ENCODE measurements around the gene SLC25A47. TPM values are rescaled to one million over a fixed set of nuclear protein-coding genes. Genes with fewer than 3 reads are reported as not detected.
A peak's percentile ranks its signal among the peaks of the same experiment; 100 is the strongest.

Gene SLC25A47
- polyA plus RNA-seq, 3 donors from 2014 or later = not detected

DNA sequence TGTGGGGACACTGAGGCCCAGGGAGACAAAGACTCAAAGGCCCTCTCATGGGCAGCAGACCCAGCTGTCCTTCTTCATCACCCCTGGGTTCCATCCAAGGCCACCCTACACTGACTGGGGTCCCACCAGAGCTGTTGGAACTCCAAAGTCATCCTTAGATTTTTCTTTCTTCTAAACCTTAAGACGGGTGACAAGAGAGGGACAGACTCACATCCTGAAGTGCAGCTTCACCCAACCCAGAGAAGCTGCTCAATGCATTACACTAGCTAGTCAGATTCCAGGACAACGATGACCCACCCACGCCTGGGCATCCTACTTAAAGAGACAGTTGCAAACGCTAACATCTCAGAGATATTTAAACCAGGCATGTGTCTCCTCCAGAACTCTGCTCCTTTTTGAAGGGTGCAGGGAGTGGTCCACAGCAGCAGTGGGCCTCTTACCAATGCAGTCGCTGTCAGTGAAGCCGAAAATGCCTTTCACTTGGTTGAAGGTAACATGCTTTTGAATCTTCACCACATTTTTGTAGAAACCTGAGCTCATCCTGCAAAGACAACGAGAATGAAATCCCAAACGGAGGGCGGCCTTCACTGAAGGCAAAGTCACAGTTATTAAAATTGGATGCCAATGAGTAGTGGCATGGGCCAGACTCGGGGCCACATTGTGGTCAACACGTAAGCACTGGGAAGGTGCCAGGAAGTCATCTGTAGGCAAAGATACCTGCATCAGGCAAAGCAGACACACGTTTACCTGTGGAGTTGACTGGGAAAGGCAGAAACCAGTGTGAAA, 23.4 kb downstream of the SLC25A47 start:
- Mint-ChIP-seq H3K36me3 (peaks cover 24 to 31% (median 28%) of the 10 kb centered on the region in 3 donors), H3K9me3 (no peaks in the 10 kb centered on the region), H3K4me3 (no peak overlapping the region), H3K27me3 (ENCODE audit: low read depth in 3 of 3) (peaks cover 2 to 8% (median 4%) of the 10 kb centered on the region in 3 donors), H3K4me1 (no peaks in the 10 kb centered on the region), H3K27ac (no peak overlapping the region)
- DNase-seq = no peak

DNA sequence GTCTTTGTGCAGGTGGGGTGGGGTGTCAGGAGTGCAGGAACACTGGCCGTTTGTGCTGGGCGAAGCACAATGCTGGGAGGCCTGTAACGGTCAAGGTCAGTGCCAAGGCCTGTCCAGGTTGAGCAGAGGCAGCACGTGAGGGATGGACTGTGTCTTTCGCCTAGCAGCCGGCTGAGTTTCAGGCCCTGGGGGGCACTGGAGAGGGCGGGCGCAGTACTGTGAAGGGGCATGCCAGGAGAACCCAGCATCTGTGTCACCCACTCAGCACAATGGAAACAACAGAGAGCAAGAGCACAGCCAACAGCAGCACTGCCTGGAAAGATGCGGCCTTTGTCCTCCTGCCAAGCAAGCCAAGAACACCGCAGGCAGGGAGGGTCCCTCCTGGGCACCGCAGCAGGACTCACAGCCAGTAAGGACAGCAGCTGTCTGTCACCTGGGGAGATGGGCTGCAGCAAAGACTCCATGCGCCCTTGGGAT, 25.2 kb downstream of the SLC25A47 start:
- no peaks in the 10 kb centered on the region for H3K9me3 Mint-ChIP-seq
- peaks cover 0 to 6% (median 2%) of the 10 kb centered on the region in 3 donors for H3K27me3 Mint-ChIP-seq (ENCODE audit: low read depth in 3 of 3)
- H3K27ac Mint-ChIP-seq = no peak overlapping the region
- H3K4me3 Mint-ChIP-seq = no peak overlapping the region
- peaks cover 17 to 28% (median 20%) of the 10 kb centered on the region in 3 donors for H3K36me3 Mint-ChIP-seq
- no peak for DNase-seq
- no peaks in the 10 kb centered on the region for H3K4me1 Mint-ChIP-seq

DNA sequence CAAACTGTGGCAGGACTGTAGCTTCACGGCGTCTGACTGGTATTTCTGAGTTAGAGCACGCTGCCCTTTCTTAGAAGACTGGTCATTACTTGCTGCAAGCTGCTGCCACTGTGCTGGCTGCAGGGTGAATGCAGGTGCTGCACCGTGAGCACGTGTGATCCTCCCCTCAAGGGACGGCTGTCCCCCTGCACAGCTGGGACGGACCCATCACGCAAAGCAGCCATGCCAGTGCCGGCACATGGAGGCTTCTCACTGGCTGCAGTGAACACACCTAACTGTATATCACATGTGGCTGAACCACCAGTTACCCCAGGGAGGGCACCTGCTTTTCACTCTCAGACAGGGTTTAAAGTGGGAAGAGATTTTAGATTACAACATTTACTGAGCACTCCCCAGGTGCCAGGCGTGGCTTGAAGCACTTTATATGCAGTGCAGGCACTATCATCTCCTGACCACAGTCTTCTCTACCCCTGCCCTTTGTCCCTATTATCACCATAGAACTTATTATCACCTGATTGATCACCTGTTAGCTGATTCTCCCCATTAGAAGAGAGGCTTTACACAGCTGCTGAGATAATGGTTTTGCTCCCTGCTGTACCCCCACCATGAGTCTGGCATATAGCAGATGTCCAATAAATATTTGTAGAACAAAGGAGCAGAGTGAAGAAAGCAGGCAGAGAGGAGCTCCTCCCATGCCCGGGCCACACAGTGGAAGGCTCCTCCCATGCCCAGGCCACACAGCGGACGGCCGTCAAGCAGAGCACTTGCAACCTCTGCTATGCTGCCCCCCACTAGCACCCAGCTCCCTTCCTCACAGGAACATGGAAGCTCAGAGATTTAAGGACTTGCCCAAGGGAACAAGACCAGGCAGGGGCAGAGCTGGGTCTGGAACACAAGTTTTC, 25.9 kb downstream of the SLC25A47 start:
- no peaks in the 10 kb centered on the region for H3K4me1 Mint-ChIP-seq
- H3K9me3 Mint-ChIP-seq = no peaks in the 10 kb centered on the region
- peaks cover 0 to 6% (median 2%) of the 10 kb centered on the region in 3 donors for H3K27me3 Mint-ChIP-seq (ENCODE audit: low read depth in 3 of 3)
- peaks cover 19 to 30% (median 22%) of the 10 kb centered on the region in 3 donors for H3K36me3 Mint-ChIP-seq
- no peak for DNase-seq
- no peak overlapping the region for H3K27ac Mint-ChIP-seq
- no peak overlapping the region for H3K4me3 Mint-ChIP-seq

DNA sequence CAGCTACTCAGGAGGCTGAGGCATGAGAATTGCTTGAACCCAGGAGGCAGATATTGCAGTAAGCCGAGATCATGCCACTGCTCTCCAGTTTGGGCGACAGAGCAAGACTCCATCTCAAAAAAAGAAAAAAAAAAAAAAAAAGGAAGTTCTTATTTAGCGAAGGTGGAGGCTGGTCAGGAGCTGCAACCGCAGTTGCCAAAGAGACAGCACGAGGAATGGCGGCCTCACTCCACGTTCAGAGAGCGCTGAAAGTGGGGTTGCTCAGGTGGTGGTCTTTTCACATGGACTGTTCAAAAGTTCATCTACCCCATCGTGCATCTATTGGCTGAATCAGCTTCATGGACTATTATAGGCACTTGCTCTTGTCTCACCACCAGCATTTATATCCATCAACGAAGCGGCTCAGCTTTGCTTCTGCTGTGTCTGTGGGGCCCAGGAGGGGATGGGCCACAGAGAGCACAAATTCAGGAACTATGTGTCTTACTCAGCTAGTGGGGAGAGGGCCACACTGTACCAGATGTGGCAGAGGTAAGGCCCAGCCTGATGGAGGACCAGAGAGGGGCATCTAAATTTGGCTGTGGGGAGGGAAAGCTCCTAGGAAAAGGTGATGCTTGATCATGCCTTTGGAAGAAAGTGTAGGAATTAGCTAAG, 27.3 kb downstream of the SLC25A47 start:
- Mint-ChIP-seq H3K9me3 (no peaks in the 10 kb centered on the region), H3K36me3 (peaks cover 22 to 35% (median 29%) of the 10 kb centered on the region in 3 donors), H3K4me3 (no peak overlapping the region), H3K27ac (peak overlapping the region in 1 of 6 donors; percentile 25), H3K27me3 (ENCODE audit: low read depth in 3 of 3) (peaks cover 0 to 8% (median 2%) of the 10 kb centered on the region in 3 donors), H3K4me1 (no peaks in the 10 kb centered on the region)
- DNase-seq = no peak

DNA sequence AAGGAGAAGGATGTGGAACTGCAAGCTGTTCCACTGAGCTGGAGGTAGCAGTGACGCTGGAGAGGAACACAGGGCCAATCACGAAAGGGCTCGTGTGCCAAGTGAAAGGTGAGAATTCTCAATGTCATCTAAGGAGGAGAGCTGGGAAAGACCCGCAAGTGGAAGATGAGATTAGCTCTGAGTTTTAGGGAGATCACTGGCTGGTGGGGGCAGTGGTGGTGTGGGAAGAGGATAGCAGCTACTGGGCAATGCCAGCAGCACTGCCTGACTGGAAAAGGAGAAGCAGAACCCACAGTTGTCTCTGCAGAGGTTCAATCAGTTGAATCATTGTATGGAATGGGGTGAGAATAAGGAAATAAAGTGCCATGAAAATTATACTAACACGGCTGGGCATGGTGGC, 27.8 kb downstream of the SLC25A47 start:
- no peaks in the 10 kb centered on the region for H3K4me1 Mint-ChIP-seq
- H3K27me3 Mint-ChIP-seq (ENCODE audit: low read depth in 3 of 3) = peaks cover 0 to 7% (median 2%) of the 10 kb centered on the region in 3 donors
- no peaks in the 10 kb centered on the region for H3K9me3 Mint-ChIP-seq
- peak overlapping the region in 1 of 6 donors; percentile 71 for H3K27ac Mint-ChIP-seq
- no peak for DNase-seq
- H3K36me3 Mint-ChIP-seq = peaks cover 28 to 41% (median 32%) of the 10 kb centered on the region in 3 donors
- H3K4me3 Mint-ChIP-seq = no peak overlapping the region

DNA sequence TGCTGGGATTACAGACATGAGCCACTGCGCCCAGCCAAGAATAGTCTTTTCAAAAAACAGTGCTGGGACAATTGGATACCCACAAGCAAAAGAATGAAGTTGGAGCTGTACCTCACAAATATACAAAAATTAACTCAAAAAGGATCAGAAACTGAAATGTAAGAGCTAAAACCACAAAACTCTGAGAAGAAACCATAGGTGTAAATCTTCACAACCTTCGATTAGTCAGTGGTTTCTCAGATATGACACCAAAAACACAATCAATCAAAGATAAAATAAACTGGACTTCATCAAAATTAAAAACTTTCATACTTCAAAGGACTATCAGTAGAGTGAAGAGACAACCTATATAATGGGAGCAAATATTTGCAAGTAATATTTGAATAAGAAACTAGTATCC, 35.3 kb downstream of the SLC25A47 start:
- no peaks in the 10 kb centered on the region for H3K9me3 Mint-ChIP-seq
- DNase-seq = no peak
- H3K4me1 Mint-ChIP-seq = peaks cover 4 to 18% of the 10 kb centered on the region in 2 donors
- no peak overlapping the region for H3K4me3 Mint-ChIP-seq
- peaks cover 47 to 66% (median 53%) of the 10 kb centered on the region in 3 donors for H3K36me3 Mint-ChIP-seq
- peak overlapping the region in 1 of 6 donors; percentile 24 for H3K27ac Mint-ChIP-seq
- peaks cover 0 to 2% (median 0%) of the 10 kb centered on the region in 3 donors for H3K27me3 Mint-ChIP-seq (ENCODE audit: low read depth in 3 of 3)

DNA sequence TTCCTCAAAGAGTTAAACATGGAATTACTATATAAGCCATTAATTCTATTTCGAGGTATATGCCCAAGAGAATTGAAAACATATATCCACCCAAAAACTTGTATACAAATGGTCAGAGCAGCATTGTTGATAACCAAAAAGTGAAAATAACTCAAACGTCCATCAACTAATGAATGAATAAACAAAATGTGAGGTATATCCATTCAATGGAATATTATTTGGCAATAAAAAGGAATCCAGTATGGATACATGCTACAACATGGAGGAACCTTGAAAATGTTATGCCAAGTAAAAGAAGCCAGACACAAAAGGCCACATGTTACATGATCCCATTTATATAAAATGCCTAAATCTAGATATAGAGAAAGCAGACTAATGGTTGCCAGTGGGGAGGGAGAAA, 36.0 kb downstream of the SLC25A47 start:
- DNase-seq = no peak
- Mint-ChIP-seq H3K9me3 (no peaks in the 10 kb centered on the region), H3K27ac (no peak overlapping the region), H3K27me3 (ENCODE audit: low read depth in 3 of 3) (peaks cover 0 to 2% (median 0%) of the 10 kb centered on the region in 3 donors), H3K4me1 (peaks cover 4 to 18% of the 10 kb centered on the region in 2 donors), H3K36me3 (peaks cover 48 to 66% (median 51%) of the 10 kb centered on the region in 3 donors), H3K4me3 (no peak overlapping the region)

DNA sequence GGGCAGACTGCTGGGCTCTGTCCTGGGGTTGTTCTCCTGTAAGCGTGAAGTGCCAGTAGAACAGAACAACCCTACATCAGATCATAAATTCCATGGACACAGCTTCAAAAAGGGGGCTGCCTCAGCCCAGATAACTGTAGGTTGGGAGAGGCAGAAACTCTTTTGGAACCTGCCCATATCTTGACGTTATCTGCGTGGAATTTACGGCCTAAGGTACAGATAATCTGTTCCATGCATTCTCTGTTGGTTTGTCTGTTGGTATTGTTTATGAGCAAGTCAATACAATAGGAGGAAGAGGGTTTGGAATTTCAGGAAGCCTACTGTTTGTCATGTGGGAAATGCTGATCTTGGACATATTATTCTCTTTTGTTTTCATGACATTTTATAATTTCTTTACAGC, 36.7 kb downstream of the SLC25A47 start:
- no peaks in the 10 kb centered on the region for H3K27me3 Mint-ChIP-seq (ENCODE audit: low read depth in 3 of 3)
- no peak overlapping the region for H3K4me3 Mint-ChIP-seq
- no peak for DNase-seq
- H3K9me3 Mint-ChIP-seq = no peaks in the 10 kb centered on the region
- H3K27ac Mint-ChIP-seq = peak overlapping the region in 1 of 6 donors; percentile 11
- H3K4me1 Mint-ChIP-seq = peaks cover 4 to 18% of the 10 kb centered on the region in 2 donors
- peaks cover 48 to 67% (median 49%) of the 10 kb centered on the region in 3 donors for H3K36me3 Mint-ChIP-seq

DNA sequence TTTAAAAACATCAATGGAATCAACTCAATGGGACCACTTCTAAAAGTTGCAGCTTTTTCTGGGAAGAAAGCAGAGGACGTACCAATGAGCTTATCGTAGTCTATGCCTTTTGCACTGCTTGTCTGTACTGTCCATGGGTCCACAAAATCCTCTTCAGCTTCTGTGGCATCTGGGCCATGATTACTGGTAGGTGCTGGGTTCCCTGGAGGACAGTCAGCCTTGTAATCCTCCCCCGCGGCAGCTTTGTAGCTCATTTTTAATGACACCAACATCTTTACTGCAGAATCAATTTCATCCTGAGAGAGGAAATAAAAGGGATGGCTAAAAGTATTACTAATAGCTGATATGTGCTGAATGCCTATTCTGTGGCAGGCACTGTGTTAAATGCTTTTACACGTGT, 38.5 kb downstream of the SLC25A47 start:
- Mint-ChIP-seq H3K4me3 (no peak overlapping the region), H3K27me3 (ENCODE audit: low read depth in 3 of 3) (no peaks in the 10 kb centered on the region), H3K36me3 (peaks cover 47 to 70% (median 54%) of the 10 kb centered on the region in 3 donors), H3K27ac (no peak overlapping the region), H3K9me3 (no peaks in the 10 kb centered on the region), H3K4me1 (peaks cover 4 to 18% of the 10 kb centered on the region in 2 donors)
- DNase-seq = no peak

DNA sequence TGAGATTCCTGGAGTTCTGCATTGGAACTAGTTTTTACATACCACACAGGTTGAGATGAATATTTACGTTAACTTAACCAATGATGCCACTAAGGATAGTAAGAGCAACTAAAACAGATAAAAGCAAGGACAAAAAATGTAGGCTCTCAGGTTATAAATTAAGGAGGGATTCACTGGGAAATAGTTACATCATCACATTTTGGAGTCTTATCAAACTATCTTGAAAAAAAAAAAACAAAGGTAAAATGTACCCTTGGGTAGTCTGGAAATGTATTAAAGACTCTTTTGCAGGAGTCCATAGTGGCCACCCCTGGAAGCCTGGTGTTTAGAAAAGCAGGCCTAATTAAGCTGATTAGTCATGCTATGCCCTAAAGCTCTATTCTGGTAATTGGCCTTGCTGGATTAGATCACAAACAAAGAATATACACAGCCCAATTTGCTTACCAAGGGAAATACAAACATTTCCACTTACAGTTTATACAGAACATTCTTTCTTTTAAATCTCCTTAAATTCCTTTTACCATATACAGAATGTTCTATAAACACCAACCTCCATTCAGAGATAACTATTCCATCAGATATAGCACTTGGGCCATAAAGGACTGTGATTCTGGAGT, 39.3 kb downstream of the SLC25A47 start:
- Mint-ChIP-seq H3K9me3 (no peaks in the 10 kb centered on the region), H3K4me1 (peaks cover 4 to 18% of the 10 kb centered on the region in 2 donors), H3K27me3 (ENCODE audit: low read depth in 3 of 3) (peaks cover 0 to 2% (median 0%) of the 10 kb centered on the region in 3 donors), H3K27ac (no peak overlapping the region), H3K4me3 (no peak overlapping the region), H3K36me3 (peaks cover 45 to 70% (median 55%) of the 10 kb centered on the region in 3 donors)
- no peak for DNase-seq

DNA sequence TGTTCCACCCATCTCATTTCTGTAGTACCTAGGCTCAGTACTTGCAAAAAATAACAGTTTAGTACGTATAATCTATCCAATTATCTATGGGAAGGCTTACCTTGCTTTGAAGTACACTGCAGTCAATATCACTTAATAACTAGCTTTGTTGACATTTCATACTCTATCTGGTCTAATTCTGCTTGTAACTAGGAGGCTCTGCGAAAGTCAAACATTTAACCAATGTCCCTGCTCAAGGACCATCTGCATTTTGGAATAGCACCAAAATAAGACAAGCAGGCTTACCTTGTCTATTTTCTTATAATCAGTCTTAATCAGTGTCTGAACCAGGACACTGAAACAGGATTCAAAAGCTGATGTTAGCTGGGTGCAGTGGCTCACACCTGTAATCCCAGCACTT, 39.9 kb downstream of the SLC25A47 start:
- Mint-ChIP-seq H3K4me3 (no peak overlapping the region), H3K36me3 (peaks cover 49 to 70% (median 57%) of the 10 kb centered on the region in 3 donors), H3K9me3 (no peaks in the 10 kb centered on the region), H3K27ac (no peak overlapping the region), H3K4me1 (peaks cover 4 to 13% of the 10 kb centered on the region in 2 donors), H3K27me3 (ENCODE audit: low read depth in 3 of 3) (peaks cover 0 to 2% (median 2%) of the 10 kb centered on the region in 3 donors)
- no peak for DNase-seq

DNA sequence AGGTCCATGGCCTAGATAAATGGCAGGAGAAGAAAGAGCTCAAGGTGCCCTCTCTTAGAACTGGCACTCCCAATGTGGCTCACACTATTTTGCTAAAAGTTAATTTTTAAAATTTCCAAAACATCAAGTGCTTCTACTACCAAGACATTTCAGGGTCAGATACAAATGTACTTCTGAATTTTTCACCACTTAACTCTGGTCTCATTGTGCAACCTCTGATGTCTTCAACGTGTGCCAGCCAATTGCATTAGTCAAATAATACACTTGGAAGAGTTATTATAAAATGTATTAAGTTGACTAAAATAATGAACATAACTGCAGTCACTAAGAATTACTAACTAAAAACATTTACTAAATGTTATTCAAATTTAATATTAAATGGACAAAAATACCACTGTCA, 41.3 kb downstream of the SLC25A47 start:
- Mint-ChIP-seq H3K27me3 (ENCODE audit: low read depth in 3 of 3) (peaks cover 0 to 2% (median 2%) of the 10 kb centered on the region in 3 donors), H3K4me3 (no peak overlapping the region), H3K9me3 (no peaks in the 10 kb centered on the region), H3K36me3 (peaks cover 40 to 65% (median 49%) of the 10 kb centered on the region in 3 donors), H3K4me1 (peaks cover 0 to 6% of the 10 kb centered on the region in 2 donors), H3K27ac (no peak overlapping the region)
- DNase-seq = no peak

DNA sequence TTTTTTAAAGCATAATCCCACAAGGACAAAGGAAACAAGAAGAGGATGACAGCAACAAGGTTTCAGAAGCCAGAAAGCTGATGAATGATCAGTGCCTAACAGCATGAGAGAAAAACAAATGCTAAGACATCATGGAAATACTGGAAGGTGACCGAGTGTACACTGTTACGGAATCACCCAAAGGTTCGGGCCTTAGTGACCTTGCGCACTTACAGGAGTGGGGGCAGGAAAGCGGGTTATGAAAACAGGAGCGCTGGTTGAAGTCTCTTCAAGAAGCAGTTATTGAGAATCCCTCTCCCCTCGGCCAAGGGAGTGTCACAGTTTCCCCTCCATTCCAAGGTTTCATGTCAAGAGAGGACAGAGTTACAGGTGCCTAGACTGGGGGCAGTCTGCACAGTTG, 42.6 kb downstream of the SLC25A47 start:
- H3K27ac Mint-ChIP-seq = no peak overlapping the region
- peaks cover 27 to 53% (median 39%) of the 10 kb centered on the region in 3 donors for H3K36me3 Mint-ChIP-seq
- no peak overlapping the region for H3K4me3 Mint-ChIP-seq
- H3K4me1 Mint-ChIP-seq = no peaks in the 10 kb centered on the region
- no peaks in the 10 kb centered on the region for H3K9me3 Mint-ChIP-seq
- peaks cover 0 to 2% (median 2%) of the 10 kb centered on the region in 3 donors for H3K27me3 Mint-ChIP-seq (ENCODE audit: low read depth in 3 of 3)
- DNase-seq = no peak

All from immature natural killer cell (primary cell).